ENCODE data around the gene HMOX2. TPM values are rescaled to one million over a fixed set of nuclear protein-coding genes. Genes with fewer than 3 reads are reported as not detected.

Gene HMOX2
- total RNA-seq, 1 donor from 2014 or later: 47.2 TPM

DNA sequence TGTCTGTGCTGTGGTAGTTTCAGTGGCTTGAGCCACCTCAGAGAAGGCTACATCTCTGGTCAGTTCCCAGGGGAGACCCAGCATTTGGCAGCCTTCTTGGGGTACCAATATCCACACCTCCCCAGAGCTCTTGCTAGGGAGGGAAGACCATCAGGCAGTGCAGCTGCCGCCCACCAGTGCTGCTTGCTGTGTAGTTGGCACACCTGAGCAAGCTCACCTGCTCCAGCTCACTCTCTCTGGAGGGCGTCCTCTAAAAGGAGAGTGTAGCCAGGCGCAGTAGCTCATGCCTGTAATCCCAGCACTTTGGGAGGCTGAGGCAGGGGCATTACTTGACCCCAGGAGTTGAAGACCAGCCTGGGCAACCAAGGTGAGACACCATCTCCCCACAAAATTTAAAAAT lies 32.6 kb downstream of the HMOX2 start:
- Mint-ChIP-seq H3K36me3 (ENCODE audit: unreplicated experiment) (peaks cover 11% of the 10 kb centered on the region), H3K27me3 (ENCODE audit: unreplicated experiment) (no peaks in the 10 kb centered on the region), H3K27ac (ENCODE audit: unreplicated experiment) (no peak overlapping the region), H3K4me3 (ENCODE audit: unreplicated experiment) (no peak overlapping the region), H3K4me1 (ENCODE audit: unreplicated experiment) (peaks cover 3% of the 10 kb centered on the region), H3K9me3 (ENCODE audit: unreplicated experiment) (no peaks in the 10 kb centered on the region)
- TF ChIP-seq CTCF (IDR thresholded peaks at IDR 0.05): no peak
- DNase-seq (ENCODE audit: extremely low spot score, unreplicated experiment): no peak

DNA sequence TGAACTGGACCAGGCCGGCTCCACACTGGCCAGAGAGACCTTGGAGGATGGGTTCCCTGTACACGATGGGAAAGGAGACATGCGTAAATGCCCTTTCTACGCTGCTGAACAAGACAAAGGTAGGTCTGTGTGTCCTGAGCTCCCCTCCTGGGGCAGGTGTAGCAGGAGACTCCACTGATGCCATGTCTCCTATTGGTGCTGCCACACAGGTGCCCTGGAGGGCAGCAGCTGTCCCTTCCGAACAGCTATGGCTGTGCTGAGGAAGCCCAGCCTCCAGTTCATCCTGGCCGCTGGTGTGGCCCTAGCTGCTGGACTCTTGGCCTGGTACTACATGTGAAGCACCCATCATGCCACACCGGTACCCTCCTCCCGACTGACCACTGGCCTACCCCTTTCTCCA lies 33.2 kb downstream of the HMOX2 start:
- Mint-ChIP-seq H3K27me3 (ENCODE audit: unreplicated experiment) (no peaks in the 10 kb centered on the region), H3K27ac (ENCODE audit: unreplicated experiment) (no peak overlapping the region), H3K4me3 (ENCODE audit: unreplicated experiment) (no peak overlapping the region), H3K36me3 (ENCODE audit: unreplicated experiment) (peaks cover 11% of the 10 kb centered on the region), H3K4me1 (ENCODE audit: unreplicated experiment) (peaks cover 3% of the 10 kb centered on the region), H3K9me3 (ENCODE audit: unreplicated experiment) (no peaks in the 10 kb centered on the region)
- no peak for DNase-seq (ENCODE audit: extremely low spot score, unreplicated experiment)
- TF ChIP-seq CTCF (IDR thresholded peaks at IDR 0.05): no peak

DNA sequence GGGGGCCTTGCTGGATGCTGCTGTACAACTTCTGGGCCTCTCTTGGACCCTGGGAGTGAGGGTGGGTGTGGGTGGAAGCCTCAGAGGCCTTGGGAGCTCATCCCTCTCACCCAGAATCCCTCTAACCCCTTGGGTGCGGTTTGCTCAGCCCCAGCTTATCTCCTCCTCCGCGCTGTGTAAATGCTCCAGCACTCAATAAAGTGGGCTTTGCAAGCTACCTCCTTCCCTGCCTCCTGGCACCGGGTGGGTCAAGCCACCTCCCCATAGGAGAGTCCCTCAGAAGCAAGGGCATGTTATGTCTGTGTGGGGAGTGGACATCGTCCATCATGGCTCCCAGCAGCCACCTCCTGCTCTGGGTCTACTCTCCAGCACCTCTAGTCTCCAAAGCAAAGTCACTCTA lies 33.9 kb downstream of the HMOX2 start:
- Mint-ChIP-seq H3K9me3 (ENCODE audit: unreplicated experiment) (no peaks in the 10 kb centered on the region), H3K27me3 (ENCODE audit: unreplicated experiment) (no peaks in the 10 kb centered on the region), H3K36me3 (ENCODE audit: unreplicated experiment) (peaks cover 8% of the 10 kb centered on the region), H3K4me1 (ENCODE audit: unreplicated experiment) (peaks cover 3% of the 10 kb centered on the region), H3K4me3 (ENCODE audit: unreplicated experiment) (no peak overlapping the region), H3K27ac (ENCODE audit: unreplicated experiment) (no peak overlapping the region)
- DNase-seq (ENCODE audit: extremely low spot score, unreplicated experiment): no peak
- no peak for TF ChIP-seq CTCF (IDR thresholded peaks at IDR 0.05)

GRCh38 chr16:4510747-4511426 lies 34.7 kb downstream of the HMOX2 start:
- no peaks in the 10 kb centered on the region for H3K27me3 Mint-ChIP-seq (ENCODE audit: unreplicated experiment)
- H3K36me3 Mint-ChIP-seq (ENCODE audit: unreplicated experiment): peaks cover 9% of the 10 kb centered on the region
- H3K4me3 Mint-ChIP-seq (ENCODE audit: unreplicated experiment): no peak overlapping the region
- DNase-seq (ENCODE audit: extremely low spot score, unreplicated experiment): no peak
- H3K9me3 Mint-ChIP-seq (ENCODE audit: unreplicated experiment): no peaks in the 10 kb centered on the region
- peaks cover 7% of the 10 kb centered on the region for H3K4me1 Mint-ChIP-seq (ENCODE audit: unreplicated experiment)
- no peak for TF ChIP-seq CTCF (IDR thresholded peaks at IDR 0.05)
- H3K27ac Mint-ChIP-seq (ENCODE audit: unreplicated experiment): peak overlapping the region; percentile 55

GRCh38 chr16:4511441-4512082 lies 35.4 kb downstream of the HMOX2 start:
- H3K9me3 Mint-ChIP-seq (ENCODE audit: unreplicated experiment): no peaks in the 10 kb centered on the region
- no peak for DNase-seq (ENCODE audit: extremely low spot score, unreplicated experiment)

More at GRCh38 chr16:4511441-4512082, 35.4 kb downstream of the HMOX2 start:
- Mint-ChIP-seq H3K36me3 (ENCODE audit: unreplicated experiment) (peaks cover 11% of the 10 kb centered on the region), H3K4me1 (ENCODE audit: unreplicated experiment) (peaks cover 7% of the 10 kb centered on the region), H3K27ac (ENCODE audit: unreplicated experiment) (peak overlapping the region; percentile 55), H3K4me3 (ENCODE audit: unreplicated experiment) (no peak overlapping the region), H3K27me3 (ENCODE audit: unreplicated experiment) (no peaks in the 10 kb centered on the region)
- peak; percentile 53 for TF ChIP-seq CTCF (IDR thresholded peaks at IDR 0.05)

Data from osteocyte (in vitro differentiated cells).